ENCODE data around the gene APOL2. TPM values are rescaled to one million over a fixed set of nuclear protein-coding genes. Genes with fewer than 3 reads are reported as not detected.

Gene APOL2
- total RNA-seq, 1 experiment from 2014 or later, result 9.9 TPM

GRCh38 chr22:36236388-36237319 is 2.7 kb downstream of the APOL2 start (continued):
- no peak for TF ChIP-seq ZNF274 (IDR thresholded peaks at IDR 0.05; ENCODE audit: low read depth, low read length)

GRCh38 chr22:36235585-36235984 is 3.7 kb downstream of the APOL2 start:
- no peaks in the 10 kb centered on the region for H3K27me3 ChIP-seq (ENCODE audit: insufficient read depth, low read length)
- no TSS peak for BruUV-seq (replicated peaks)
- POLR2A ChIA-PET, result no interaction called here

More at GRCh38 chr22:36235585-36235984, 3.7 kb downstream of the APOL2 start:
- no peak overlapping the region for H2AFZ ChIP-seq (ENCODE audit: low read depth, low read length, poor library complexity, severe bottlenecking)
- no peak overlapping the region for H3K9ac ChIP-seq (ENCODE audit: low read length)
- intact Hi-C loops (cut with micrococcal nuclease), result loop anchor here (5.0 kb wide), 1 partner anchor 38 kb away; no protein-coding TSS in a partner anchor
- TF ChIP-seq, protein P1, sequence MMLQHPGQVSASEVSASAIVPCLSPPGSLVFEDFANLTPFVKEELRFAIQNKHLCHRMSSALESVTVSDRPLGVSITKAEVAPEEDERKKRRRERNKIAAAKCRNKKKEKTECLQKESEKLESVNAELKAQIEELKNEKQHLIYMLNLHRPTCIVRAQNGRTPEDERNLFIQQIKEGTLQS (IDR thresholded peaks at IDR 0.05), result no peak
- TF ChIP-seq SP1 (IDR thresholded peaks at IDR 0.05; ENCODE audit: low read depth), result no peak
- TF ChIP-seq ELF1 (IDR thresholded peaks at IDR 0.05; ENCODE audit: borderline replicate concordance, low read depth), result no peak
- TF ChIP-seq CEBPB (IDR thresholded peaks at IDR 0.05; ENCODE audit: low read depth), result no peak
- TF ChIP-seq JUND (IDR thresholded peaks at IDR 0.05), result no peak
- TF ChIP-seq ZBTB33 (IDR thresholded peaks at IDR 0.05; ENCODE audit: extremely low read depth, insufficient replicate concordance, low read length), result no peak
- TF ChIP-seq CBX3 (IDR thresholded peaks at IDR 0.05; ENCODE audit: low read depth), result no peak
- TF ChIP-seq, protein P2, sequence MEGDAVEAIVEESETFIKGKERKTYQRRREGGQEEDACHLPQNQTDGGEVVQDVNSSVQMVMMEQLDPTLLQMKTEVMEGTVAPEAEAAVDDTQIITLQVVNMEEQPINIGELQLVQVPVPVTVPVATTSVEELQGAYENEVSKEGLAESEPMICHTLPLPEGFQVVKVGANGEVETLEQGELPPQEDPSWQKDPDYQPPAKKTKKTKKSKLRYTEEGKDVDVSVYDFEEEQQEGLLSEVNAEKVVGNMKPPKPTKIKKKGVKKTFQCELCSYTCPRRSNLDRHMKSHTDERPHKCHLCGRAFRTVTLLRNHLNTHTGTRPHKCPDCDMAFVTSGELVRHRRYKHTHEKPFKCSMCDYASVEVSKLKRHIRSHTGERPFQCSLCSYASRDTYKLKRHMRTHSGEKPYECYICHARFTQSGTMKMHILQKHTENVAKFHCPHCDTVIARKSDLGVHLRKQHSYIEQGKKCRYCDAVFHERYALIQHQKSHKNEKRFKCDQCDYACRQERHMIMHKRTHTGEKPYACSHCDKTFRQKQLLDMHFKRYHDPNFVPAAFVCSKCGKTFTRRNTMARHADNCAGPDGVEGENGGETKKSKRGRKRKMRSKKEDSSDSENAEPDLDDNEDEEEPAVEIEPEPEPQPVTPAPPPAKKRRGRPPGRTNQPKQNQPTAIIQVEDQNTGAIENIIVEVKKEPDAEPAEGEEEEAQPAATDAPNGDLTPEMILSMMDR (IDR thresholded peaks at IDR 0.05 in 2 of 3, conservative IDR thresholded peaks at IDR 0.05 in 1 of 3; ENCODE audit: borderline replicate concordance in 1 of 3, insufficient read depth in 1 of 3, low read depth in 2 of 3, low read length in 2 of 3), result no peak
- no peak for TF ChIP-seq EZH2phosphoT487 (IDR thresholded peaks at IDR 0.05; ENCODE audit: borderline replicate concordance)
- no peak for TF ChIP-seq EGR1 (IDR thresholded peaks at IDR 0.05; ENCODE audit: low read depth)
- TF ChIP-seq YY1 (IDR thresholded peaks at IDR 0.05; ENCODE audit: extremely low read depth, insufficient replicate concordance, low read depth, low read length), result no peak
- TF ChIP-seq FOSL1 (IDR thresholded peaks at IDR 0.05; ENCODE audit: low read depth), result no peak
- TF ChIP-seq SIN3A (IDR thresholded peaks at IDR 0.05; ENCODE audit: low read depth), result no peak
- TF ChIP-seq, protein P3, sequence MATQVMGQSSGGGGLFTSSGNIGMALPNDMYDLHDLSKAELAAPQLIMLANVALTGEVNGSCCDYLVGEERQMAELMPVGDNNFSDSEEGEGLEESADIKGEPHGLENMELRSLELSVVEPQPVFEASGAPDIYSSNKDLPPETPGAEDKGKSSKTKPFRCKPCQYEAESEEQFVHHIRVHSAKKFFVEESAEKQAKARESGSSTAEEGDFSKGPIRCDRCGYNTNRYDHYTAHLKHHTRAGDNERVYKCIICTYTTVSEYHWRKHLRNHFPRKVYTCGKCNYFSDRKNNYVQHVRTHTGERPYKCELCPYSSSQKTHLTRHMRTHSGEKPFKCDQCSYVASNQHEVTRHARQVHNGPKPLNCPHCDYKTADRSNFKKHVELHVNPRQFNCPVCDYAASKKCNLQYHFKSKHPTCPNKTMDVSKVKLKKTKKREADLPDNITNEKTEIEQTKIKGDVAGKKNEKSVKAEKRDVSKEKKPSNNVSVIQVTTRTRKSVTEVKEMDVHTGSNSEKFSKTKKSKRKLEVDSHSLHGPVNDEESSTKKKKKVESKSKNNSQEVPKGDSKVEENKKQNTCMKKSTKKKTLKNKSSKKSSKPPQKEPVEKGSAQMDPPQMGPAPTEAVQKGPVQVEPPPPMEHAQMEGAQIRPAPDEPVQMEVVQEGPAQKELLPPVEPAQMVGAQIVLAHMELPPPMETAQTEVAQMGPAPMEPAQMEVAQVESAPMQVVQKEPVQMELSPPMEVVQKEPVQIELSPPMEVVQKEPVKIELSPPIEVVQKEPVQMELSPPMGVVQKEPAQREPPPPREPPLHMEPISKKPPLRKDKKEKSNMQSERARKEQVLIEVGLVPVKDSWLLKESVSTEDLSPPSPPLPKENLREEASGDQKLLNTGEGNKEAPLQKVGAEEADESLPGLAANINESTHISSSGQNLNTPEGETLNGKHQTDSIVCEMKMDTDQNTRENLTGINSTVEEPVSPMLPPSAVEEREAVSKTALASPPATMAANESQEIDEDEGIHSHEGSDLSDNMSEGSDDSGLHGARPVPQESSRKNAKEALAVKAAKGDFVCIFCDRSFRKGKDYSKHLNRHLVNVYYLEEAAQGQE (IDR thresholded peaks at IDR 0.05; ENCODE audit: low read depth), result no peak
- no peak for TF ChIP-seq ZNF274 (IDR thresholded peaks at IDR 0.05; ENCODE audit: low read depth, low read length)
- TF ChIP-seq POLR2A (IDR thresholded peaks at IDR 0.05; ENCODE audit: borderline replicate concordance, extremely low read depth, insufficient read depth, insufficient read length), result no peak
- ChIA-PET CTCF (no interaction called here), RAD21 (ENCODE audit: low non-redundant PET in 1 of 2, low total read pairs in 2 of 2, uncharacterized antibody in 2 of 2, unreplicated experiment in 2 of 2) (no interaction called here)
- H3K4me3 ChIP-seq (replicated peaks in 1 of 2; ENCODE audit: low read depth in 1 of 2, low read length in 2 of 2), result no peak overlapping the region
- no peaks in the 10 kb centered on the region for H3K9me2 ChIP-seq (ENCODE audit: insufficient read depth)
- DNase-seq (ENCODE audit: low read depth, low spot score) (no peak), ATAC-seq (no peak)
- peaks cover 7% of the 10 kb centered on the region; the same call in 1 of the 2 replicates for H3K79me2 ChIP-seq (ENCODE audit: insufficient read depth, low read length)
- H3K4me2 ChIP-seq (ENCODE audit: low read length), result no peak overlapping the region
- no peaks in the 10 kb centered on the region for H4K20me1 ChIP-seq (ENCODE audit: insufficient read depth)
- no peaks in the 10 kb centered on the region for H3K36me3 ChIP-seq (ENCODE audit: control insufficient read depth in 1 of 2, insufficient read depth in 2 of 2, low read length in 2 of 2)
- H3K9me3 ChIP-seq (ENCODE audit: control insufficient read depth in 1 of 2, insufficient read depth in 1 of 2, low read depth in 1 of 2, low read length in 2 of 2), result no peaks in the 10 kb centered on the region
- H3K27ac ChIP-seq (ENCODE audit: low read depth, low read length), result no peak overlapping the region
- H3K4me1 ChIP-seq (ENCODE audit: control insufficient read depth in 1 of 2, insufficient read depth in 2 of 2, low read length in 2 of 2), result peaks cover 15 to 22% of the 10 kb centered on the region in 2 experiments; a peak in 3 of 4 replicates

Data from HCT116 (cell line).